HepG2 (cell line): Measurements from ENCODE around the gene OVCA2. TPM values are rescaled to one million over a fixed set of nuclear protein-coding genes. Genes with fewer than 3 reads are reported as not detected.

Experiments used
- ATAC-seq: fragments of 200-7000 bp; cut with Tn5 transposase; 3 replicates; pipeline ENCODE4 v1.9.1; 2020; ENCODE audit warnings: mild to moderate bottlenecking, moderate library complexity
- BruUV-seq: library from RNA; stranded (reverse); fragments of 400-500 nt; replicated peaks from 2 replicates; lab custom pipeline; 2021; lab: Mats Ljungman, UMichigan
- CTCF ChIA-PET: fragments of 300-600 bp; formaldehyde crosslinking; extraction: SDS; loops from one replicate; lab custom pipeline; 2021; ENCODE audit warnings: low total read pairs, inconsistent platforms, low intra/inter-chr PET ratio; lab: Yijun Ruan, JAX
- POLR2A ChIA-PET: fragments of 350-600 bp; sonication (Branson Sonifier 250); formaldehyde crosslinking; loops from one replicate; lab custom pipeline; 2020; ENCODE audit warnings: antibody characterized with exemption, inconsistent platforms; lab: Yijun Ruan, JAX
- DNase-seq: peaks from one replicate; pipeline ENCODE4 v3.0.0-alpha.2; 2015; ENCODE audit warnings: low spot score
- FAIRE-seq: peaks from 3 replicates; lab custom pipeline; 2011; peaks lifted over from hg19 to GRCh38; lab: Jason Lieb, UNC
- H2AFZ ChIP-seq: one replicate; pipeline ENCODE4 v1.6.1; 2011; ENCODE audit warnings: low read length, inconsistent platforms
- H3K27ac ChIP-seq: fragments of 300-600 bp; 3 replicates; pipeline ENCODE4 v1.8.0; 2011; ENCODE audit warnings: mixed run types, mild to moderate bottlenecking, mixed read lengths, low read length, inconsistent platforms; ENCODE audit not compliant: insufficient read depth; ENCODE audit errors: extremely low read length
- H3K27me3 ChIP-seq, 2 experiments: fragments of 200-600 bp in 1 of 2; 2 replicates in 1 of 2; 3 replicates in 1 of 2; pipeline versions ENCODE4 v1.6.0 to v1.8.0; 2011; ENCODE audit warnings: low read length in 2 of 2, mild to moderate bottlenecking in 2 of 2, moderate library complexity in 2 of 2, inconsistent platforms in 1 of 2; ENCODE audit not compliant: insufficient read depth in 2 of 2, control insufficient read depth in 1 of 2
- H3K36me3 ChIP-seq, 2 experiments: fragments of 200-600 bp in 1 of 2; replicated peaks in 1 of 2; 2 replicates in 1 of 2; 3 replicates in 1 of 2; pipeline versions ENCODE4 v1.5.1 to v1.8.0; 2011; ENCODE audit warnings: low read length in 2 of 2, inconsistent platforms in 1 of 2; ENCODE audit not compliant: insufficient read depth in 2 of 2, control insufficient read depth in 1 of 2
- H3K4me1 ChIP-seq: 2 replicates; pipeline ENCODE4 v1.5.1; 2012; ENCODE audit warnings: low read length, inconsistent platforms; ENCODE audit not compliant: insufficient read depth
- H3K4me2 ChIP-seq: 2 replicates; pipeline ENCODE4 v1.6.0; 2011; ENCODE audit warnings: low read depth, low read length, inconsistent platforms
- H3K4me3 ChIP-seq, 3 experiments: fragments of 200-600 bp in 1 of 3; sonication (generic), shearing (Covaris generic) in 1 of 3; replicated peaks in 1 of 3; 2 replicates each; pipeline ENCODE4 v1.5.1; 2011 to 2016; ENCODE audit warnings: low read length in 3 of 3, inconsistent platforms in 2 of 3, low read depth in 2 of 3, mild to moderate bottlenecking in 2 of 3, control low read depth in 1 of 3, mixed read lengths in 1 of 3; ENCODE audit not compliant: insufficient read depth in 1 of 3
- H3K79me2 ChIP-seq: one replicate; pipeline ENCODE4 v1.6.1; 2011; ENCODE audit warnings: low read length, inconsistent platforms; ENCODE audit not compliant: insufficient read depth
- H3K9ac ChIP-seq: 2 replicates; pipeline ENCODE4 v1.6.0; 2011; ENCODE audit warnings: mild to moderate bottlenecking, low read depth, low read length, inconsistent platforms; ENCODE audit not compliant: insufficient read depth
- H3K9me3 ChIP-seq: 2 replicates; pipeline ENCODE4 v1.5.1; 2012; ENCODE audit warnings: mild to moderate bottlenecking, low read length
- H4K20me1 ChIP-seq: 2 replicates; pipeline ENCODE4 v1.6.0; 2011; ENCODE audit warnings: inconsistent platforms, mild to moderate bottlenecking, low read length, moderate library complexity; ENCODE audit not compliant: insufficient read depth
- KDM5B ChIP-seq: sonication (generic); formaldehyde crosslinking; IDR thresholded peaks from 2 replicates; pipeline ENCODE4 v1.4.0; 2020; ENCODE audit warnings: missing genetic modification reagents, mild to moderate bottlenecking, borderline replicate concordance
- KMT2A ChIP-seq: sonication (generic); formaldehyde crosslinking; IDR thresholded peaks from 2 replicates; pipeline ENCODE4 v1.4.0; 2020; ENCODE audit warnings: missing genetic modification reagents
- NFYB ChIP-seq: sonication (generic); formaldehyde crosslinking; IDR thresholded peaks from 2 replicates; pipeline ENCODE4 v1.4.0; 2020; ENCODE audit warnings: missing genetic modification reagents
- NKX3-1 ChIP-seq: sonication (generic); formaldehyde crosslinking; IDR thresholded peaks from 2 replicates; pipeline ENCODE4 v1.5.0; 2020; ENCODE audit warnings: missing genetic modification reagents
- PHF8 ChIP-seq: sonication (generic); formaldehyde crosslinking; IDR thresholded peaks from 2 replicates; pipeline ENCODE4 v1.5.0; 2020; ENCODE audit warnings: missing genetic modification reagents
- RBAK ChIP-seq: sonication (generic); formaldehyde crosslinking; IDR thresholded peaks from 2 replicates; pipeline ENCODE4 v1.5.1; 2020; ENCODE audit warnings: mild to moderate bottlenecking, missing genetic modification reagents
- SALL1 ChIP-seq: sonication (generic); formaldehyde crosslinking; IDR thresholded peaks from 2 replicates; pipeline ENCODE4 v1.8.0; 2022; ENCODE audit warnings: mild to moderate bottlenecking, missing genetic modification reagents
- TBX2 ChIP-seq: sonication (generic); formaldehyde crosslinking; IDR thresholded peaks from 2 replicates; pipeline ENCODE4 v1.5.0; 2020; ENCODE audit warnings: missing genetic modification reagents, mild to moderate bottlenecking, borderline replicate concordance
- TCF7 ChIP-seq: sonication (generic); IDR thresholded peaks from 2 replicates; pipeline ENCODE4 v1.6.1; 2016; ENCODE audit warnings: antibody characterized with exemption, low read depth
- ZNF12 ChIP-seq: sonication (generic); formaldehyde crosslinking; IDR thresholded peaks from 2 replicates; pipeline ENCODE4 v1.5.0; 2020; ENCODE audit warnings: missing genetic modification reagents
- ZNF225 ChIP-seq: sonication (generic); formaldehyde crosslinking; IDR thresholded peaks from 2 replicates; pipeline ENCODE4 v1.4.0; 2020; ENCODE audit warnings: mild to moderate bottlenecking, missing genetic modification reagents
- ZNF83 ChIP-seq: sonication (generic); formaldehyde crosslinking; IDR thresholded peaks from 2 replicates; pipeline ENCODE4 v1.4.0; 2020; ENCODE audit warnings: missing genetic modification reagents, mild to moderate bottlenecking, borderline replicate concordance
- WGBS: methylation state at CpG from one replicate; pipeline ENCODE4 v1.1.6; 2017; ENCODE audit warnings: low lambda C conversion rate; 5-methylcytosine and 5-hydroxymethylcytosine counted together
- in situ Hi-C: cut with HindIII; loops from 2 replicates; pipeline ENCODE4 v1.10.0; 2017; ENCODE audit warnings: low pct_unique_long_range_greater_than_20kb; ENCODE audit not compliant: extremely low pct_ligation_motif_present
- intact Hi-C: fragments of 100-400 bp; cut with micrococcal nuclease; formaldehyde crosslinking; loops from one replicate; pipeline ENCODE4 v1.10.0; 2022; ENCODE audit not compliant: unreplicated experiment
- polyA plus RNA-seq, 8 experiments: library from polyadenylated mRNA; depleted of rRNA in 3 of 8; stranded (reverse) in 7 of 8; unstranded in 1 of 8; fragments of >200 nt; fragmentation: Illumina TruSeq in 4 of 8; extraction: Trizol in 4 of 8; gene quantifications; 2 replicates each; pipeline versions ENCODE4 v1.2.1 to v1.2.3, GENCODE V29; 2011 to 2016; ENCODE audit warnings: low read depth in 4 of 8, missing spikeins in 1 of 8, mixed read lengths in 1 of 8; ENCODE audit not compliant: insufficient read depth in 1 of 8
- total RNA-seq, 5 experiments: library from RNA; depleted of rRNA; stranded (reverse); fragments of >200 nt; fragmentation: Illumina TruSeq; extraction: Trizol; gene quantifications; 2 replicates each; pipeline ENCODE4 v1.2.3, GENCODE V29; 2016; ENCODE audit warnings: low read depth in 1 of 5
- TF ChIP-seq, protein P1 (sequence below): sonication (generic); formaldehyde crosslinking; IDR thresholded peaks from 2 replicates; pipeline ENCODE4 v1.4.0; 2020; ENCODE audit warnings: mild to moderate bottlenecking, missing genetic modification reagents
- TF ChIP-seq, protein P2 (sequence below): sonication (generic); formaldehyde crosslinking; IDR thresholded peaks from 2 replicates; pipeline ENCODE4 v1.5.1; 2020; ENCODE audit warnings: mild to moderate bottlenecking, missing genetic modification reagents, moderate library complexity
- TF ChIP-seq, protein P3 (sequence below): sonication (generic); formaldehyde crosslinking; IDR thresholded peaks from 2 replicates; pipeline ENCODE4 v1.8.1; 2023; ENCODE audit warnings: missing genetic modification reagents, inconsistent platforms, borderline replicate concordance

The OVCA2 gene
- total and polyA plus RNA-seq, 2 of the 13 experiments (the other 11 are each of a cell fraction or from before 2014, with no cell fraction given): 23.7 to 28.2 TPM

DNA sequence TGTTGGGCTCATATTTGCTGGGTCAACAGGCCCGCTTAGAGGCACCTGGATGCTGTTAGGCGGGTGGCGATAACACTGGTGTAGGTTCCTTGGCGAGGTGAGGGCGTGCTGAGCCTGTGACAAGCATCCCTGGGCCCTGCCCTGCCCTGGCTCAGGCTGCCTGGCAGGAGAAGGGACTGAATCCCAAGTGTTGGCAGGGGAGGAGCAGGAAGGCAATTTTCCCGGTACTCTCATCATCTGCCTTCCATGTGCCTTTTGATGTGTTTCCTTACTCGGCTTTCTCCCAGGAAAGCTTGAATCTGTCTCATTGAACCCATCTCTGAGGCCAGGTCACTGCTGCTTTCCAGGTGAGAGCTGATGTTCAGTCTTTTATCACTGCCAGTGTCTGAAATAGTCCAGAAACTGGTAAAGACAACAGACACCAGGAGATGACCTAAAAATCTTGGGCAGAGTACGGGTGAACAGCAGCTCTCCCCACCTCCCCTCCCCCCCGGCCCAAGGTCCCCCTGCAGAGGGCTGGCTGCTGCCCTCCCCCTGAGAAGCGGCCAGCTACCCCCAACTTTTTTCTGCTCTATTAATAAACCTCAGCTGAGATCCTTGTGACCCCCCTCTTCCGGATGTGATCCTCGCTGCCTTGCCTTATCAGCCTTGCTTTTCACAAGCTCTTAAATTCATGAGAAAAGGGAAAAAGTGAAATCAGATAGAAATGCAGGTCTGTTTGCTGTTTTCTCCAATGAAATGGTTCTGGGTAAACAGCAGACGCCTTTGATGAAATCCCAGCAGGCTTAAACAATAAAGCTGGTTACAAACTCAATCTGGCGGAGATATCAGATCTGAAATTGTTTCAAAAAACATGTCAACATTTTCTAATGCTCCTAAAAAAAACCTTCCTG is 45.7 kb upstream of the OVCA2 start:
- 4% methylated on average over 12 of the region's 14 CpGs for WGBS
- peak overlapping the region; percentile 83 for H3K4me2 ChIP-seq
- H3K79me2 ChIP-seq: no peaks in the 10 kb centered on the region
- in situ Hi-C loops: no loop called here
- H3K9me3 ChIP-seq: no peaks in the 10 kb centered on the region
- peaks cover 0 to 18% of the 10 kb centered on the region in 2 experiments; a peak in 2 of 5 replicates for H3K27me3 ChIP-seq
- H4K20me1 ChIP-seq: no peaks in the 10 kb centered on the region
- H3K4me3 ChIP-seq: peak overlapping the region; percentile 38 to 66 (median 60)
- no peak overlapping the region for H3K27ac ChIP-seq
- CTCF ChIA-PET: no interaction called here
- no peak overlapping the region for H2AFZ ChIP-seq
- peaks cover 66% of the 10 kb centered on the region for H3K4me1 ChIP-seq
- no peaks in the 10 kb centered on the region for H3K36me3 ChIP-seq
- intact Hi-C loops: no loop called here
- POLR2A ChIA-PET: interaction anchor here (0.7 to 3.1 kb wide), 16 partner anchors 8 to 403 kb away, joined by 3 to 18 read pairs (median 4); partner anchors contain the start of genes DPH1 and RTN4RL1
- peak; percentile 60 for FAIRE-seq
- ATAC-seq: peak; percentile 6
- H3K9ac ChIP-seq: peak overlapping the region; percentile 27
- DNase-seq: no peak
- BruUV-seq: TSS peak; percentile 60
- TF ChIP-seq ZNF12 (CRISPR knock-in tag): peak; percentile 75; the same call in 1 of the 2 replicates
- TF ChIP-seq SALL1 (CRISPR knock-in tag): 0 out of 2 replicates have a peak, but pooled peaks have one; percentile 9
- no peak for TF ChIP-seq NKX3-1 (CRISPR knock-in tag)
- TF ChIP-seq, protein P1, sequence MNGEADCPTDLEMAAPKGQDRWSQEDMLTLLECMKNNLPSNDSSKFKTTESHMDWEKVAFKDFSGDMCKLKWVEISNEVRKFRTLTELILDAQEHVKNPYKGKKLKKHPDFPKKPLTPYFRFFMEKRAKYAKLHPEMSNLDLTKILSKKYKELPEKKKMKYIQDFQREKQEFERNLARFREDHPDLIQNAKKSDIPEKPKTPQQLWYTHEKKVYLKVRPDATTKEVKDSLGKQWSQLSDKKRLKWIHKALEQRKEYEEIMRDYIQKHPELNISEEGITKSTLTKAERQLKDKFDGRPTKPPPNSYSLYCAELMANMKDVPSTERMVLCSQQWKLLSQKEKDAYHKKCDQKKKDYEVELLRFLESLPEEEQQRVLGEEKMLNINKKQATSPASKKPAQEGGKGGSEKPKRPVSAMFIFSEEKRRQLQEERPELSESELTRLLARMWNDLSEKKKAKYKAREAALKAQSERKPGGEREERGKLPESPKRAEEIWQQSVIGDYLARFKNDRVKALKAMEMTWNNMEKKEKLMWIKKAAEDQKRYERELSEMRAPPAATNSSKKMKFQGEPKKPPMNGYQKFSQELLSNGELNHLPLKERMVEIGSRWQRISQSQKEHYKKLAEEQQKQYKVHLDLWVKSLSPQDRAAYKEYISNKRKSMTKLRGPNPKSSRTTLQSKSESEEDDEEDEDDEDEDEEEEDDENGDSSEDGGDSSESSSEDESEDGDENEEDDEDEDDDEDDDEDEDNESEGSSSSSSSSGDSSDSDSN (CRISPR knock-in tag): peak; percentile 22; the same call in 1 of the 2 replicates
- peak; percentile 13; the same call in 1 of the 2 replicates for TF ChIP-seq PHF8 (CRISPR knock-in tag)
- TF ChIP-seq, protein P2, sequence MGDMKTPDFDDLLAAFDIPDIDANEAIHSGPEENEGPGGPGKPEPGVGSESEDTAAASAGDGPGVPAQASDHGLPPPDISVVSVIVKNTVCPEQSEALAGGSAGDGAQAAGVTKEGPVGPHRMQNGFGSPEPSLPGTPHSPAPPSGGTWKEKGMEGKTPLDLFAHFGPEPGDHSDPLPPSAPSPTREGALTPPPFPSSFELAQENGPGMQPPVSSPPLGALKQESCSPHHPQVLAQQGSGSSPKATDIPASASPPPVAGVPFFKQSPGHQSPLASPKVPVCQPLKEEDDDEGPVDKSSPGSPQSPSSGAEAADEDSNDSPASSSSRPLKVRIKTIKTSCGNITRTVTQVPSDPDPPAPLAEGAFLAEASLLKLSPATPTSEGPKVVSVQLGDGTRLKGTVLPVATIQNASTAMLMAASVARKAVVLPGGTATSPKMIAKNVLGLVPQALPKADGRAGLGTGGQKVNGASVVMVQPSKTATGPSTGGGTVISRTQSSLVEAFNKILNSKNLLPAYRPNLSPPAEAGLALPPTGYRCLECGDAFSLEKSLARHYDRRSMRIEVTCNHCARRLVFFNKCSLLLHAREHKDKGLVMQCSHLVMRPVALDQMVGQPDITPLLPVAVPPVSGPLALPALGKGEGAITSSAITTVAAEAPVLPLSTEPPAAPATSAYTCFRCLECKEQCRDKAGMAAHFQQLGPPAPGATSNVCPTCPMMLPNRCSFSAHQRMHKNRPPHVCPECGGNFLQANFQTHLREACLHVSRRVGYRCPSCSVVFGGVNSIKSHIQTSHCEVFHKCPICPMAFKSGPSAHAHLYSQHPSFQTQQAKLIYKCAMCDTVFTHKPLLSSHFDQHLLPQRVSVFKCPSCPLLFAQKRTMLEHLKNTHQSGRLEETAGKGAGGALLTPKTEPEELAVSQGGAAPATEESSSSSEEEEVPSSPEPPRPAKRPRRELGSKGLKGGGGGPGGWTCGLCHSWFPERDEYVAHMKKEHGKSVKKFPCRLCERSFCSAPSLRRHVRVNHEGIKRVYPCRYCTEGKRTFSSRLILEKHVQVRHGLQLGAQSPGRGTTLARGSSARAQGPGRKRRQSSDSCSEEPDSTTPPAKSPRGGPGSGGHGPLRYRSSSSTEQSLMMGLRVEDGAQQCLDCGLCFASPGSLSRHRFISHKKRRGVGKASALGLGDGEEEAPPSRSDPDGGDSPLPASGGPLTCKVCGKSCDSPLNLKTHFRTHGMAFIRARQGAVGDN (CRISPR knock-in tag): peak; percentile 58
- 0 out of 2 replicates have a peak, but pooled peaks have one; percentile 29 for TF ChIP-seq KDM5B (CRISPR knock-in tag)
- 0 out of 2 replicates have a peak, but pooled peaks have one; percentile 8 for TF ChIP-seq KMT2A (CRISPR knock-in tag)
- peak; percentile 53; the same call in 1 of the 2 replicates for TF ChIP-seq ZNF225
- TF ChIP-seq, protein P3, sequence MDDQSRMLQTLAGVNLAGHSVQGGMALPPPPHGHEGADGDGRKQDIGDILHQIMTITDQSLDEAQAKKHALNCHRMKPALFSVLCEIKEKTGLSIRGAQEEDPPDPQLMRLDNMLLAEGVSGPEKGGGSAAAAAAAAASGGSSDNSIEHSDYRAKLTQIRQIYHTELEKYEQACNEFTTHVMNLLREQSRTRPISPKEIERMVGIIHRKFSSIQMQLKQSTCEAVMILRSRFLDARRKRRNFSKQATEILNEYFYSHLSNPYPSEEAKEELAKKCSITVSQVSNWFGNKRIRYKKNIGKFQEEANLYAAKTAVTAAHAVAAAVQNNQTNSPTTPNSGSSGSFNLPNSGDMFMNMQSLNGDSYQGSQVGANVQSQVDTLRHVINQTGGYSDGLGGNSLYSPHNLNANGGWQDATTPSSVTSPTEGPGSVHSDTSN: no peak
- 0 out of 2 replicates have a peak, but pooled peaks have one; percentile 4 for TF ChIP-seq TBX2
- TF ChIP-seq RBAK: peak; percentile 88
- TF ChIP-seq NFYB (CRISPR knock-in tag): 0 out of 2 replicates have a peak, but pooled peaks have one; percentile 4
- TF ChIP-seq TCF7: peak; percentile 10; the same call in 1 of the 2 replicates
- TF ChIP-seq ZNF83: no peak
